Keratinocyte (primary cell): ENCODE data around the gene FRMPD2.

Experiments
- EZH2 ChIP-seq: IDR thresholded peaks from one replicate; pipeline ENCODE4 v1.6.1; 2012; ENCODE audit warnings: inconsistent platforms, mild to moderate bottlenecking, low read length, moderate library complexity
- TF ChIP-seq, protein P1 (sequence below), 3 experiments: IDR thresholded peaks in 1 of 3; conservative IDR thresholded peaks in 1 of 3; optimal IDR thresholded peaks in 1 of 3; 2 replicates in 2 of 3; 3 replicates in 1 of 3; pipeline versions ENCODE3 to v1.5.1; 2011; ENCODE audit warnings: low read length in 3 of 3, mild to moderate bottlenecking in 3 of 3, moderate library complexity in 2 of 3, control low read depth in 1 of 3, inconsistent platforms in 1 of 3; ENCODE audit not compliant: insufficient read depth in 2 of 3; ENCODE audit errors: extremely low read depth in 1 of 3

DNA sequence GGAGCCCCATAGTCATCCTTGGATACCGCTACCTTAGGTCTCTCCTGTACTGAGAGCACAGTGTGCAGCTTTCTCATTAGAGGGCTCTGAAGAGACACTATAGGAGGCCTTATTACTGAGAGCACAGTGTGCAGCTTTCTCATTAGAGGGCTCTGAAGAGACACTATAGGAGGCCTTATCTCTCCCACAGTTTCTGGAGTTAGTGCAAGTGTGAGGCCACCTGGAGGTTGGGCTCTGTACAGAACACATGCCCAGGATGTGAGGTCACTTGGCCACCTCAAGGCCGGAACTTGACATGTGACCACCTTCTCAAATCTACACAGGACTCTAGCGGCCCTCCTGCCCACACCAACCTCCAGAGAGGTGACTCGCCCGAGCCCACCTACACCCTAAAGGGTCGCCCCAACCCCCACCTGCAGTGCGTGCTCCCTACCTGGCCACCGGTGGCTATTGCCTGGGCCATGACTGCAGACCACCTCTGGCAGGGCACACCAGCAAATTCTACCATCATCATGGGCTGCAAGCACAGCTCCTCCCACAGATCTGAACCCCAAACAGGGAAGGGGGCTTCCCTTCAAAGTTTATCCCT is 24.6 kb downstream of the FRMPD2 start:
- TF ChIP-seq, protein P1, sequence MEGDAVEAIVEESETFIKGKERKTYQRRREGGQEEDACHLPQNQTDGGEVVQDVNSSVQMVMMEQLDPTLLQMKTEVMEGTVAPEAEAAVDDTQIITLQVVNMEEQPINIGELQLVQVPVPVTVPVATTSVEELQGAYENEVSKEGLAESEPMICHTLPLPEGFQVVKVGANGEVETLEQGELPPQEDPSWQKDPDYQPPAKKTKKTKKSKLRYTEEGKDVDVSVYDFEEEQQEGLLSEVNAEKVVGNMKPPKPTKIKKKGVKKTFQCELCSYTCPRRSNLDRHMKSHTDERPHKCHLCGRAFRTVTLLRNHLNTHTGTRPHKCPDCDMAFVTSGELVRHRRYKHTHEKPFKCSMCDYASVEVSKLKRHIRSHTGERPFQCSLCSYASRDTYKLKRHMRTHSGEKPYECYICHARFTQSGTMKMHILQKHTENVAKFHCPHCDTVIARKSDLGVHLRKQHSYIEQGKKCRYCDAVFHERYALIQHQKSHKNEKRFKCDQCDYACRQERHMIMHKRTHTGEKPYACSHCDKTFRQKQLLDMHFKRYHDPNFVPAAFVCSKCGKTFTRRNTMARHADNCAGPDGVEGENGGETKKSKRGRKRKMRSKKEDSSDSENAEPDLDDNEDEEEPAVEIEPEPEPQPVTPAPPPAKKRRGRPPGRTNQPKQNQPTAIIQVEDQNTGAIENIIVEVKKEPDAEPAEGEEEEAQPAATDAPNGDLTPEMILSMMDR (optimal IDR thresholded peaks at IDR 0.05 in 1 of 3, IDR thresholded peaks at IDR 0.05 in 1 of 3, conservative IDR thresholded peaks at IDR 0.05 in 1 of 3; ENCODE audit: extremely low read depth in 1 of 3, insufficient read depth in 2 of 3, low read length in 3 of 3): no peak
- no peak for TF ChIP-seq EZH2
